Measurements from ENCODE around the gene FSCN2.

FSCN2 gene

GRCh38 chr17:81575836-81576235, 47.7 kb downstream of the FSCN2 start:
- H3K4me3 ChIP-seq (ENCODE audit: low read depth, low read length), result no peak overlapping the region

GRCh38 chr17:81576621-81577277, 48.6 kb downstream of the FSCN2 start:
- H3K4me3 ChIP-seq (ENCODE audit: low read depth, low read length), result no peak overlapping the region
- no peak for TF ChIP-seq CTCF (IDR thresholded peaks at IDR 0.05; ENCODE audit: insufficient read depth, low read depth, low read length, missing control alignments)
- no peak for DNase-seq (ENCODE audit: low read depth)

More at GRCh38 chr17:81575836-81576235, 47.7 kb downstream of the FSCN2 start:
- no peak for TF ChIP-seq CTCF (IDR thresholded peaks at IDR 0.05; ENCODE audit: insufficient read depth, low read depth, low read length, missing control alignments)
- DNase-seq (ENCODE audit: low read depth), result no peak

- TF ChIP-seq CTCF (IDR thresholded peaks at IDR 0.05; ENCODE audit: insufficient read depth, low read depth, low read length, missing control alignments), result no peak
- H3K4me3 ChIP-seq (ENCODE audit: low read depth, low read length), result no peak overlapping the region
- no peak for DNase-seq (ENCODE audit: low read depth)
Observed at GRCh38 chr17:81577278-81578000, 49.3 kb downstream of the FSCN2 start.

DNA sequence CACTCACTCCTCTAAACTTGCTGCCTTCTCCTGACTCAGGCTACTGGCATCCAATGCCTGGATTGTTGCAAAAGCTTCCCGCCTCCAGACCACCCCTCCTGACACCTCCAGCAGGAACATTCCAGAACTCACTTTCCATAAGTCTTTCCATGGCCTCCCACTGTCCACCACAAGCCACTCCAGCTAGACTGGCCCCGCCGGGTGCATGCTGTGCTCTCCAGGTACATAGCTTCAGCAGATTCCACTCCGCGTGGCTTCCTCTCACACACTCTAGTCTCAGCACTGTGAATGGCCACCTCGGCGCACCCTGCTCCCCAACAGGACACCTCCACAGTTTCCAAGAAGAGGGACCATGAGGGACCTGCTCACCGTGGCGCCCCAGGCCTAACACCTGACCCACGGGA, 49.9 kb downstream of the FSCN2 start:
- no peak overlapping the region for H3K4me3 ChIP-seq (ENCODE audit: low read depth, low read length)
- TF ChIP-seq CTCF (IDR thresholded peaks at IDR 0.05; ENCODE audit: insufficient read depth, low read depth, low read length, missing control alignments), result no peak
- no peak for DNase-seq (ENCODE audit: low read depth)

DNA sequence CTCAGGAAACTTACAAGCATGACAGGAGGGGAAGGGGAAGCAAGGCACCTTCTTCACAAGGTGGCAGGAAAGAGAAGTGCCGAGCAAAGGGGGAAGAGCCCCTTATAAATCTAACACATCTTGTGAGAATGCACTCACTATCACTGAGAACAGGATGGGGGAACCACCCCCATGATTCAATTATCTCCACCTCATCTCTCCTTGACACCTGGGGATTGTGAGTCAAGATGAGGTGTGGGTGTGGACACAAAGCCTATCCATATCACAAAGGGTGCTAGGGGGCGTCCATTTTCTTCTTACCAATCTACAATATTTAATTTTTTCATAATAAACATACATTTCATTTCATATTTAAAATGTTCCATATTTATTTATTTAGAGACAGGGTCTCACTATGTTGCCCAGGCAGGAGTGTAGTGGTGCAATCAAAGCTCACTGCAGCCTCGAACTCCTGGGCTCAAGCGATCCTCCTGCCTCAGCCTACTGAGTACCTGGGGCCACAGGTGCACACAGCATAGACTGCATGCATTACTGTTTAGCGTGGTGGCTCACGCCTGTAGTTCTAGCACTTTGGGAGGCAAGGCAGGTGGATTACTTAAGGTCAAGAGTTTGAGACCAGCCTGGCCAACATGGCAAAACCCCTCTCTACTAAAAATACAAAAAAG, 50.5 kb downstream of the FSCN2 start:
- DNase-seq (ENCODE audit: low read depth), result no peak
- no peak for TF ChIP-seq CTCF (IDR thresholded peaks at IDR 0.05; ENCODE audit: insufficient read depth, low read depth, low read length, missing control alignments)
- no peak overlapping the region for H3K4me3 ChIP-seq (ENCODE audit: low read depth, low read length)

DNA sequence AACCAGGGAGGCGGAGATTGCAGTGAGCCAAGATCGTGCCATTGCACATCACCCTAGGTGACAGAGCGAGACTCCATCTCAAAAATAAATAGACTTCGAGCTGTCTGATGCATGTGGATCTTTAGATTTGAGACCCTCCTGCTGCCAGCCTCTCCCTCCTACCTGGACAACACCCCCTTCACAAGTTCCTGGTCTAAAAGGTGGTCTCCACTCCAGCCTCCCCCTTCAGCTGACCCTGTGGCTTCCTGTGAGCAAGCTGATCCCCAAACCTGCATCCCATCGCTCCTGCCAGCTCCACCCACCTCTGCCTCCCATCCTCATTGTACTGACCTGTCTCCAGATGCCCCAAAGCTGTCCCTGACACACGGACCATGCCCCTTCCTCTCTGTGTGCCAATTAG, 51.1 kb downstream of the FSCN2 start:
- DNase-seq (ENCODE audit: low read depth), result no peak
- H3K4me3 ChIP-seq (ENCODE audit: low read depth, low read length), result no peak overlapping the region

More for the DNA sequence above, 51.1 kb downstream of the FSCN2 start:
- TF ChIP-seq CTCF (IDR thresholded peaks at IDR 0.05; ENCODE audit: insufficient read depth, low read depth, low read length, missing control alignments), result no peak

Data from GM12865 (cell line).